Smooth muscle cell (in vitro differentiated cells): ENCODE measurements around the gene NECAB2. TPM values are rescaled to one million over a fixed set of nuclear protein-coding genes. Genes with fewer than 3 reads are reported as not detected.

Experiments
- DNase-seq: peaks from one replicate; lab custom pipeline; 2025; ENCODE audit not compliant: unreplicated experiment; lab: John Stamatoyannopoulos, UW
- H2AFZ ChIP-seq: fragments of 200-600 bp; sonication (generic); 2 replicates; pipeline ENCODE4 v1.6.0; 2016; ENCODE audit warnings: antibody characterized with exemption, low read depth, mild to moderate bottlenecking
- H3F3A ChIP-seq: fragments of 200-600 bp; sonication (generic); 2 replicates; pipeline ENCODE4 v1.6.0; 2017; ENCODE audit warnings: antibody characterized with exemption, low read depth
- H3K27ac ChIP-seq: fragments of 200-600 bp; sonication (generic); 2 replicates; pipeline ENCODE4 v1.5.1; 2016; ENCODE audit warnings: low read depth, mild to moderate bottlenecking
- H3K27me3 ChIP-seq: fragments of 200-600 bp; sonication (generic); 2 replicates; pipeline ENCODE4 v1.6.1; 2016; ENCODE audit warnings: low read depth, mild to moderate bottlenecking
- H3K36me3 ChIP-seq: fragments of 200-600 bp; sonication (generic); 2 replicates; pipeline ENCODE4 v1.5.1; 2016; ENCODE audit warnings: low read depth
- H3K4me1 ChIP-seq: fragments of 200-600 bp; sonication (generic); 2 replicates; pipeline ENCODE4 v1.5.1; 2016; ENCODE audit warnings: low read depth
- H3K4me2 ChIP-seq: fragments of 200-600 bp; sonication (generic); 2 replicates; pipeline ENCODE4 v1.6.0; 2016; ENCODE audit warnings: mild to moderate bottlenecking
- H3K4me3 ChIP-seq: fragments of 200-600 bp; sonication (generic); 2 replicates; pipeline ENCODE4 v1.5.1; 2016; ENCODE audit warnings: mild to moderate bottlenecking
- H3K79me2 ChIP-seq: fragments of 200-600 bp; sonication (generic); 2 replicates; pipeline ENCODE4 v1.6.0; 2016; ENCODE audit warnings: low read depth, mild to moderate bottlenecking
- H3K9ac ChIP-seq: fragments of 200-600 bp; sonication (generic); 2 replicates; pipeline ENCODE4 v1.6.0; 2016; ENCODE audit warnings: low read depth
- H3K9me3 ChIP-seq: fragments of 200-600 bp; sonication (generic); replicated peaks from 2 replicates; pipeline ENCODE4 v1.5.1; 2016; ENCODE audit warnings: low read depth
- H4K20me1 ChIP-seq: fragments of 200-600 bp; sonication (generic); 2 replicates; pipeline ENCODE4 v1.6.0; 2016; ENCODE audit warnings: low read depth
- CTCF ChIP-seq: fragments of 200-600 bp; sonication (generic); IDR thresholded peaks from 2 replicates; pipeline ENCODE4 v1.5.1; 2017; ENCODE audit warnings: borderline replicate concordance, mild to moderate bottlenecking, antibody characterized with exemption; ENCODE audit not compliant: insufficient read depth, poor library complexity, severe bottlenecking
- WGBS: methylation state at CpG from one replicate; pipeline ENCODE4 v1.1.7; 2016; ENCODE audit warnings: low lambda C conversion rate; 5-methylcytosine and 5-hydroxymethylcytosine counted together
- polyA plus RNA-seq: library from polyadenylated mRNA; unstranded; fragments of >200 nt; fragmentation: Nextera tagmentation; extraction: Ambion mirVana; gene quantifications from 2 replicates; pipeline ENCODE4 v1.2.1, GENCODE V29; 2016
- total RNA-seq: library from RNA; depleted of rRNA; stranded (reverse); fragments of >200 nt; gene quantifications from 2 replicates; pipeline ENCODE4 v1.2.3, GENCODE V29; 2014

NECAB2 gene
- total and polyA plus RNA-seq, 2 experiments from 2014 or later, result 0.22 to 1.7 TPM

GRCh38 chr16:83928341-83929055 is 39.5 kb upstream of the NECAB2 start:
- Histone ChIP-seq H3K4me2 (peak overlapping the region; percentile 37), H3K9ac (no peak overlapping the region), H3K9me3 (no peaks in the 10 kb centered on the region), H3K79me2 (no peaks in the 10 kb centered on the region), H3K36me3 (no peaks in the 10 kb centered on the region), H3K4me1 (peaks cover 8% of the 10 kb centered on the region), H3K27me3 (no peaks in the 10 kb centered on the region), H3F3A (peaks cover 16% of the 10 kb centered on the region), H3K27ac (peak overlapping the region; percentile 79), H4K20me1 (peaks cover 4% of the 10 kb centered on the region), H3K4me3 (no peak overlapping the region), H2AFZ (no peak overlapping the region)
- TF ChIP-seq CTCF, result no peak
- WGBS, result 65% methylated on average over 16 of the region's 16 CpGs
- DNase-seq, result no peak

- Histone ChIP-seq H3K4me3 (no peak overlapping the region), H3K79me2 (no peaks in the 10 kb centered on the region), H3K9ac (no peak overlapping the region), H3K9me3 (no peaks in the 10 kb centered on the region), H2AFZ (no peak overlapping the region), H4K20me1 (peaks cover 4% of the 10 kb centered on the region), H3K27me3 (no peaks in the 10 kb centered on the region), H3K36me3 (no peaks in the 10 kb centered on the region), H3K4me1 (peaks cover 18% of the 10 kb centered on the region), H3K4me2 (peak overlapping the region; percentile 47), H3K27ac (no peak overlapping the region), H3F3A (peaks cover 16% of the 10 kb centered on the region)
- TF ChIP-seq CTCF, result no peak
- 49% methylated on average over 17 of the region's 17 CpGs for WGBS
- no peak for DNase-seq
Observed at GRCh38 chr16:83929811-83930555, 38.1 kb upstream of the NECAB2 start.

GRCh38 chr16:83930730-83931500 is 37.1 kb upstream of the NECAB2 start:
- 91% methylated on average over 17 of the region's 22 CpGs for WGBS
- Histone ChIP-seq H3K9me3 (no peaks in the 10 kb centered on the region), H4K20me1 (peaks cover 4% of the 10 kb centered on the region), H3K36me3 (no peaks in the 10 kb centered on the region), H3K4me2 (no peak overlapping the region), H3K4me3 (no peak overlapping the region), H3F3A (peaks cover 16% of the 10 kb centered on the region), H2AFZ (no peak overlapping the region), H3K79me2 (no peaks in the 10 kb centered on the region), H3K27me3 (no peaks in the 10 kb centered on the region), H3K4me1 (peaks cover 18% of the 10 kb centered on the region), H3K9ac (no peak overlapping the region), H3K27ac (no peak overlapping the region)
- DNase-seq, result no peak
- no peak for TF ChIP-seq CTCF
